Iris pigment epithelial cell (primary cell): ENCODE results near the gene PCSK5.
A peak's percentile ranks its signal among the peaks of the same experiment; 100 is the strongest.
"Not testable (repeated sequence)": the region's sequence is repeated elsewhere in the genome, so short reads cannot be mapped to it uniquely, and the experiment has no call there.

Experiments
- DNase-seq: peaks from one replicate; pipeline ENCODE4 v3.0.0-alpha.2; 2011; ENCODE audit warnings: low read depth

The PCSK5 gene

GRCh38 chr9:75890472-75891276 lies at the start of gene PCSK5:
TSS of gene PCSK5 (plus strand) at chr9:75890673. CDS start at chr9:75891182, 509 bp downstream.
- DNase-seq, result peak; percentile 95

DNA sequence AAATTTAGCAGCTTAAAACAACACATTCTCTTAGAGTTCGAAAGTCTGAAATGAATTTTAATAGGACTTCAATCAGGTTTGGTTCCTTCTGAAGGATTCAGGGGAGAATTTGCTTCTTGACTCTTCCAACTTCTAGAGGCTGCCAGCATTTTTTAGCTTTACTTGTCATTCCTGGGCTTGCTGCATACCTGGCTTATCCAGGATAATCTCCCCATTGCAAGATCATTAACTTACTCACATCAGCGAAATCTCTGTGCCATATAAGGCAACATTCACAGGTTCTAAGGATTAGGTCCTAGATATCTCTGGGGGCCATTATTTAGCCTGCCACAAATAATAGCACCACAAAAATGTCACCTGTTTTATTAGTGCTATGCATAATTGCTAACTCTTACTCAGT lies 46.2 kb upstream of the PCSK5 start:
- no peak for DNase-seq

DNA sequence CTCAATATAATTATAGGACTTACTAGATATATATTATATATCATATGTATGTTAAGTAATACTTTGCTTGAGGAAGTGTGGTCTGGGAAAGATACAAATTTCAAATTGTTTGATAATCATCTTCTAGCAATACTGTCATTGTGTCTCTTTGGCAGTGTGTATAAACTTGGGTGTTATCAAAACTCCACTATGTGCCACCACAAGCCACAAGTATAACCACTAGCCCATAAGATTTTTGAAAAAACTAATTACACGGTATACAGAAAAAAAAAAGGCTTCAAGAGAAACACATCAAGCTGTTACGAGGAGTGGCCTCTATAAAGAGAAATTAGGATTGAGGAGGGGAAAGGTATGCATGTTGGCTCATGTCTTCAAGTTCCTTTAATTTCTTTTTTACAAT lies 44.7 kb upstream of the PCSK5 start:
- no peak for DNase-seq

GRCh38 chr9:75847085-75847484 lies 43.4 kb upstream of the PCSK5 start:
- DNase-seq, result no peak

DNA sequence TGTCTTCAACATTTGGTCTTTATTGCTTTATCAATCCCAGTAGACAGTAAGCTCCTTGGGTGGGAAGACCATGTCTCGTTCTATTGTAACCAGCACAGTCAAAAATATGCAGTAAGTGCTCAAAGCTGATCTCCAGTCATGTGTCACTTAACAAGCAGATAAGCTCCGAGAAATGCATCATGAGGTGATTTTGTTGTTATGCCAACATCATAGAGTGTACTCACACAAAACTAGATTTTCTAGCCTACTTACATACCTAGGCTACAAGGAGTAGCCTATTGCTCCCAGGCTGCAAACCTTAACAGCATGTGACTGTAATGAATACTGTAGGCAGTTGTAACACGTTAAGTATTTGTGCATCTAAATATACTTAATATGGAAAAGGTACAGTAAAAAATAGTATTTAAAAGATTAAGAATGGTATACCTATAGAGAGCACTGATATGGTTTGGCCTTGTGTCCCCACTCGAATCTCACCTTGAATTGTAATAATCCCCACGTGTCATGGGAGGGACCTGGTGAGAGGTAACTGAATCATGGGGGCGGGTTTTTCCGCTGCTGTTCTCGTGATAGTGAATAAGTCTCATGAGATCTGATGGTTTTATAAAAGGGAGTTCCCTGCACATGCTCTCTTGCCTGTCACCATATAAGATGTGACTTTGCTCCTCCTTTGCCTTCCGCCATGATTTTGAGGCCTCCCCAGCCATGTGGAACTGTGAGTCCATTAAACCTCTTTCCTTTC lies 39.8 kb upstream of the PCSK5 start:
- no peak for DNase-seq

DNA sequence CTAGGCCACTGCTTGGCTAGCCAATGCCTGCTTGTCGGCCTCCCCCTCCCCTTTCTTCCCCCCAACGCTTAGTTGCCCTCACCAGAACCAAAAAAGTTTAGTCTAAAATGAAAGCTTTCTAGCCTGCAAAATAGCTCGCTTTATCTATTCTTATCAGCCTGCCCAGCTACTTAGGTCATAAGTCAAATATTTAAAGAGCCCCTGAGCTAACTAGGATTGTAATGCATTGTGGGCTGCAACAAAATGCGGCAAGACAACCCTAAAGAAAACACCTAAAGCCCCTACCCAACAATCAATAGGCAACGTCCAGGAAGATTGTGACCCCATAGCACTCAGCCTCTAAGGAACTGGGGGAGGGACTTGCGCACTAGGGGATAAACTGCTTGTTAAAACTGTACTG lies 38.6 kb upstream of the PCSK5 start:
- no peak for DNase-seq

DNA sequence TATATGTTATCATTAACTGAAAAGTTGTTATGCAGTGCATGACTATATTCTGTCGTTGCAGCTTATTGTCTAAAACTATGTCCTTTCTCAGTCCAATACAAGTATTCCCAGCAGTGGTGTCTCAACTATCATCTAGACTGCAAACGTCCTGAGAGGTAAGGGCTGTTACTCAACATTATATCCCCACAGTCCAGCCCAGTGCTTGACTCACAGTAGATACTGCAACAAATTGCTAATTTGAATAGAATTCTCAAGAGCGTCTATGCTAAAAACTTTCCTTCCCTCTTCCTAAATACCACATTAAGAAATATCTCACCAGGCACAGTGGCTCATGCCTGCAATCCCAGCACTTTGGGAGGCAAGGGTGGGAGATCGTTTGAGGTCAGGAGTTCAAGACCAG lies 37.7 kb upstream of the PCSK5 start:
- no peak for DNase-seq

DNA sequence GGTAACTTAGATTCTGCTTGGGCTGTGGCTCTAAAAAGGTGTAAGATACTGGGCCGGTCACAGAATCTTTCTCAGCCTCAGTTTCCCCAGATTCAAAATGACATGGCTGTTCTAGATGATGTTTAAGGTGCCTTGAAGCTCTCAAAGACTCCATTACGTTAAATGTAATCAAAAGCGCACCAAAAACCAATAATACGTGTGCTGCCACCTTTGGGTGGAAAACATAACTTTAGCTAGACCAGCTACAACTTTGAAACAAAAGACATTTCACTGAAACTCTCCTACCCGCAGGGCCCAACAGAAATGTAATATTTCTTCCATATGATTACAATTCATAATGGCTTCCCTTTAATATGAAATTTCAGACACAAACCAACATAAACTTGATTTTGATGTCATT lies 35.0 kb upstream of the PCSK5 start:
- peak; percentile 36 for DNase-seq

DNA sequence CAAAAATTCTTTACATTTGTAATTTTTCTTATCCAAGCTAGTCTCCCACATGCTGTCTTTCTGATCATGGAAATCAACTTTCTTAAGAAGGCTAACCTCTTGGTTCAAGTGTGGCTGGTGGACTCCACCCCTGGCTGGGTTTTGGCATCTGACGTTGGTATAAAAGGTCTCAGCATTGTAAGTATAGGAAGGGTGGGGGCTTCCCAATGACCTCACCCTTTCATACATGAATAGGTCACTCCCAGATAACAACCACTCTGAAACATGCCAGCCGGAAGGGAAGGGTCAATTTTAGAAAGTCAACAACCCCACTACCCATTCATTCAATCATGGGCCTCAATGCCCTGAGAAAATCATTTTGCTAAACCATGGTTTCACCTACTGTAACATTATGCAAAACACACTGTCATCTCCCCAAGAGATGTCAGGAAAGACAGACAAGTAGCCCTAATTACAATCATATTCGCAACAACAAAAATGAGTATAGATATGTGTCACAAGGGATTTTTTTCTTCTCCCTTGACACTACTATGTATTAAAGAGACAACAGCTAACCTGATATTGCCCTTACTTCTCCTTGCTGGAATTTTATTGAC lies 31.9 kb upstream of the PCSK5 start:
- no peak for DNase-seq

- no peak for DNase-seq
Observed at GRCh38 chr9:75864266-75864665, 26.2 kb upstream of the PCSK5 start.

GRCh38 chr9:75866273-75866871 lies 24.1 kb upstream of the PCSK5 start:
- peak; percentile 55 for DNase-seq

DNA sequence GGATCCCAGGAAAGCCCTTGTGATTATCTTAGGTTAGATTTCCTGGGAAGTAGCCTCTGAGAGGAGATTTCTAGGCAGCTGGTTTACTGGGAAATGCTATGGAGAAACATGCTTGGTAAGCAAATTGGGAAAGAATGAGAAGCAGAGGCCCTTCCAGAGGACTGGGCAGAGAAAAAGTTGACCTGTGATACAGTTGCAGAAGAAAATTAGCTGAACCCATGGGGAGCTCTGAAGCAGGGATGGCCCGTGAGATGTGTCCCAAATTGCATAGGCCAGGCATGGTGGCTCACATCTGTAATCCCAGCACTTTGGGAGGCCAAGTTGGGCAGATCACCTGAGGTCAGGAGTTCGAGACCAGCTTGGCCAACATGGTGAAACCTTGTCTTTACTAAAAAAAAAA lies 21.9 kb upstream of the PCSK5 start:
- DNase-seq, result not testable (repeated sequence)

- peak; percentile 4 for DNase-seq
Observed at GRCh38 chr9:75869236-75869635, 21.2 kb upstream of the PCSK5 start.

- DNase-seq, result no peak
Observed at GRCh38 chr9:75870450-75870849, 20.0 kb upstream of the PCSK5 start.

DNA sequence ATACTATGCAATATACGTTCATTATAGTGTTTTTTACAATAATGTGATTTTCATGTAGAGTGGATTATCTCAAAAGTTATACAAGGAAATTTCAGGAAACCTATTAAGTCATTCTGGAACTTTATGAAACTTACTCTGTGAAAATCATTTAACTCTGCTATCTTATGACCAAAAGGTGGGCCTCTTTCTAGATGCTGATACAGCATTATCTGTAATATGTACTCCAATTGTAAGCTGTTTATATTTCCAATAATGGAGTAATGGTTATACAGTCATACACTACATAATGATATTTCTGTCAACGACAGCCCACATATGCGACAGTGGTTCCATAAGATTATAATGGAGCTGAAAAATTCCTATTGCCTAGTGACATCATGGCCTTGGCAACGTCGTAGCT lies 18.8 kb upstream of the PCSK5 start:
- DNase-seq, result no peak

- no peak for DNase-seq
Observed at GRCh38 chr9:75873712-75874111, 16.8 kb upstream of the PCSK5 start.

- DNase-seq, result no peak
Observed at GRCh38 chr9:75876999-75877640, 13.4 kb upstream of the PCSK5 start.

GRCh38 chr9:75878488-75878860 lies 12.0 kb upstream of the PCSK5 start:
- no peak for DNase-seq

DNA sequence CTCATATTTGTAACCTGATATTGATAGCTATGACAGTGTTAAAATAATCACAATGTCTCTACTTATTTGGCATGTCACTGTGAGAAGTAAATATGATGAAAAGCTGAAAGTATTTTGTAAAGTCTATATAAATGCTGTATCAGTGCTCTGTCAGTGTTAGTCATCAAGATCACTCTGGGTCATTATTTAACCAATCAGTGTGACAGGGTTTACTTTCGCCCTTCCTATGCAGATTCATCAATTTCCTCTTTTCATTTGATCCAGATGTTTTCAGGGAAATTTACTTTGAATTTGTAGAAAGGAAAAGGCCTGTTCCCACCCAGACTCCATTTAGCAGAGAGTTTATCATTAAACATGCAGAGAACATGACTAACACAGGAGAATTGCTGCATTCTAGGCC lies 9.9 kb upstream of the PCSK5 start:
- DNase-seq, result peak; percentile 7

DNA sequence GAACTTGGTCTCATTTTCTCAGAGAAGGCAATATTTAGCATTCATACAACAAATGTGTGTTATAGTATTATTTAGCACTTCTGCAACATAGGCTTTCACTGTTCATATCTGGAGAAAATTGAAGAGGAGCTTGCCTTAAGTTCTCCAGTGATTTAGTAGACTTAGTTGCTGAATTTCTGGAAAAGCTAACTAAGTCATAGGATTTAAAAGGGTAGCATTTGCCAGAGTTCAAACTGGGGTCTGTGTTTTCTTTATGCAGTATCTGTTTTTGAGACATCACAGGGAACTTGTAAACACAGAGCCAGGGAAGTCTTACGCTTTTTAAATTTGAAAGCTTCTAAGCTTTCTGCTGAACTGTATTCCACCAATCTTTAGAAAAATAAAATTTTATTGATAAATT lies 8.7 kb upstream of the PCSK5 start:
- DNase-seq, result no peak

- DNase-seq, result no peak
Observed at GRCh38 chr9:75885652-75886051, 4.8 kb upstream of the PCSK5 start.

DNA sequence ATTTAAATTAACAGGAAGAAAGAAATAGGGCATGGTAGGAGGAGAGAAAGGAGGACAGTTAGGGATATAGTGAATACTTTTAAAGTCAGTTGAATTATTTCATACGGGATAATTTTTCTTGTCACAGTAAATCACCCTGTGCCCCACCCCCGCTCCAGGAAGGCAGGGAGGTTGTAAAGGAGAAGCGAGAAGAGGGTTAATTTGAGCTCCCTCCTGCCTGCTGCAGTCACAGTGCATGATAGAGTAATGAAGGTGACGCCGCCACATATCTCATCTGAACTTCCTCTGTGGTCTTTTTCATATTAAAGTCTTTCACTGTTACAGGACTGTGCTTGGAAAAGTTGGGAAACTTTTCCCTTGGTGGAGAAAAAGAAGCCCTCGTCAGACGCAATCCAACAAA lies 896 bp upstream of the PCSK5 start:
- DNase-seq, result no peak
